HCT116 (cell line): Measurements from ENCODE around the gene MPP7.

Experiments
- CEBPB ChIP-seq: IDR thresholded peaks from 2 replicates; pipeline ENCODE4 v1.6.1; 2012; ENCODE audit warnings: low read depth
- EZH2 ChIP-seq: fragments of 200-600 bp; sonication (generic); IDR thresholded peaks from 2 replicates; pipeline ENCODE4 v1.6.1; 2017; ENCODE audit warnings: antibody characterized with exemption, mixed run types
- EZH2phosphoT487 ChIP-seq: fragments of 200-600 bp; IDR thresholded peaks from 2 replicates; pipeline ENCODE4 v1.6.1; 2018; ENCODE audit warnings: antibody characterized with exemption, borderline replicate concordance
- JUND ChIP-seq: IDR thresholded peaks from 2 replicates; pipeline ENCODE4 v1.6.1; 2012
- POLR2A ChIP-seq: IDR thresholded peaks from 2 replicates; pipeline ENCODE4 v1.7.0; 2011; ENCODE audit warnings: borderline replicate concordance; ENCODE audit not compliant: insufficient read depth, insufficient read length; ENCODE audit errors: extremely low read depth
- POLR2AphosphoS5 ChIP-seq: IDR thresholded peaks from 2 replicates; pipeline ENCODE4 v1.6.1; 2011; ENCODE audit warnings: mild to moderate bottlenecking, low read depth, low read length, moderate library complexity
- RAD21 ChIP-seq: IDR thresholded peaks from 2 replicates; pipeline ENCODE4 v1.6.1; 2012; ENCODE audit warnings: low read depth, mild to moderate bottlenecking
- SIN3A ChIP-seq: IDR thresholded peaks from 2 replicates; pipeline ENCODE4 v1.6.1; 2012; ENCODE audit warnings: low read depth
- SP1 ChIP-seq: IDR thresholded peaks from 2 replicates; pipeline ENCODE4 v1.6.1; 2012; ENCODE audit warnings: low read depth
- SRF ChIP-seq: IDR thresholded peaks from 2 replicates; pipeline ENCODE4 v1.6.1; 2012; ENCODE audit warnings: low read depth
- YY1 ChIP-seq: IDR thresholded peaks from 2 replicates; pipeline ENCODE4 v1.6.1; 2011; ENCODE audit warnings: low read length, low read depth, moderate library complexity, mild to moderate bottlenecking; ENCODE audit not compliant: insufficient replicate concordance; ENCODE audit errors: extremely low read depth
- ZNF274 ChIP-seq: fragments of 200-500 bp; sonication (Bioruptor generic); IDR thresholded peaks from 2 replicates; pipeline ENCODE4 v1.6.1; 2014; ENCODE audit warnings: mild to moderate bottlenecking, low read depth, low read length, inconsistent platforms
- TF ChIP-seq, protein P1 (sequence below): IDR thresholded peaks from 2 replicates; pipeline ENCODE4 v1.6.1; 2012
- TF ChIP-seq, protein P2 (sequence below), 3 experiments: fragments of 200-600 bp in 1 of 3; sonication (generic) in 1 of 3; IDR thresholded peaks in 2 of 3; conservative IDR thresholded peaks in 1 of 3; 2 replicates each; pipeline ENCODE4 v1.5.1; 2012 to 2017; ENCODE audit warnings: low read depth in 2 of 3, low read length in 2 of 3, antibody characterized with exemption in 1 of 3, borderline replicate concordance in 1 of 3, control low read depth in 1 of 3, mild to moderate bottlenecking in 1 of 3, mixed read lengths in 1 of 3, mixed run types in 1 of 3, moderate library complexity in 1 of 3; ENCODE audit not compliant: insufficient read depth in 1 of 3

DNA sequence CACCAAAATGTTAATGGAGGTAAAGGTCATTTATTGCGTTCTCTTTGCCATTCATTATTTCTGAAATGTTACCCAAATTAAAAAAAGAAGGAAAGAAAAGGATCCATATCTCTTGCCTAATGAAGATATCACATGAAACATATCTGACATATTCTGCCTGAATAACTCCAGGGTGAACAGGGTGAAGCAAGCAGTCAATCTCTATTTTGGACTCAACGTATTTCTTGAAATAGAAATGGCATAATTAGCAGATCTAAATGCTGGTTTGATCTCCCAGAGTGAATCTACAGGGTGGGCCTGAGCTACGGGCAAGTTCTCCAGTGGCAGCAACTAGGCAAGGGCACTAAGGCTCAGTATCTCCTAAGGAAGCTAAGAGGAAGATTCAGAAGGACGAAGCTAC is 24.0 kb downstream of the MPP7 start:
- TF ChIP-seq YY1 (no peak), EZH2 (no peak), POLR2A (no peak), POLR2AphosphoS5 (no peak), JUND (no peak), CEBPB (no peak), RAD21 (no peak), SRF (no peak), ZNF274 (no peak), SP1 (no peak), EZH2phosphoT487 (no peak), SIN3A (no peak)
- TF ChIP-seq, protein P1, sequence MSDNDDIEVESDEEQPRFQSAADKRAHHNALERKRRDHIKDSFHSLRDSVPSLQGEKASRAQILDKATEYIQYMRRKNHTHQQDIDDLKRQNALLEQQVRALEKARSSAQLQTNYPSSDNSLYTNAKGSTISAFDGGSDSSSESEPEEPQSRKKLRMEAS = no peak
- TF ChIP-seq, protein P2, sequence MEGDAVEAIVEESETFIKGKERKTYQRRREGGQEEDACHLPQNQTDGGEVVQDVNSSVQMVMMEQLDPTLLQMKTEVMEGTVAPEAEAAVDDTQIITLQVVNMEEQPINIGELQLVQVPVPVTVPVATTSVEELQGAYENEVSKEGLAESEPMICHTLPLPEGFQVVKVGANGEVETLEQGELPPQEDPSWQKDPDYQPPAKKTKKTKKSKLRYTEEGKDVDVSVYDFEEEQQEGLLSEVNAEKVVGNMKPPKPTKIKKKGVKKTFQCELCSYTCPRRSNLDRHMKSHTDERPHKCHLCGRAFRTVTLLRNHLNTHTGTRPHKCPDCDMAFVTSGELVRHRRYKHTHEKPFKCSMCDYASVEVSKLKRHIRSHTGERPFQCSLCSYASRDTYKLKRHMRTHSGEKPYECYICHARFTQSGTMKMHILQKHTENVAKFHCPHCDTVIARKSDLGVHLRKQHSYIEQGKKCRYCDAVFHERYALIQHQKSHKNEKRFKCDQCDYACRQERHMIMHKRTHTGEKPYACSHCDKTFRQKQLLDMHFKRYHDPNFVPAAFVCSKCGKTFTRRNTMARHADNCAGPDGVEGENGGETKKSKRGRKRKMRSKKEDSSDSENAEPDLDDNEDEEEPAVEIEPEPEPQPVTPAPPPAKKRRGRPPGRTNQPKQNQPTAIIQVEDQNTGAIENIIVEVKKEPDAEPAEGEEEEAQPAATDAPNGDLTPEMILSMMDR (IDR thresholded peaks at IDR 0.05 in 2 of 3, conservative IDR thresholded peaks at IDR 0.05 in 1 of 3; ENCODE audit: borderline replicate concordance in 1 of 3, insufficient read depth in 1 of 3, low read depth in 2 of 3, low read length in 2 of 3) = no peak
